ENCODE measurements around the gene PRUNE1.

Gene PRUNE1

GRCh38 chr1:150997949-150998348, 10.3 kb upstream of the PRUNE1 start:
- no peaks in the 10 kb centered on the region for H3K36me3 ChIP-seq (ENCODE audit: insufficient read depth, low read length)
- no peak overlapping the region for H3K27ac ChIP-seq
- no peak overlapping the region for H3K9ac ChIP-seq (ENCODE audit: insufficient read length)
- H3K4me3 ChIP-seq = no peak overlapping the region
- no peaks in the 10 kb centered on the region for H3K9me3 ChIP-seq (ENCODE audit: low read depth, low read length)
- DNase-seq (ENCODE audit: low read depth, low spot score) = no peak
- TF ChIP-seq FOXP2 (optimal IDR thresholded peaks at IDR 0.05; ENCODE audit: control extremely low read depth, extremely low read length, insufficient read depth) = no peak
- no peak for TF ChIP-seq POLR2AphosphoS5 (IDR thresholded peaks at IDR 0.05; ENCODE audit: borderline replicate concordance, low read depth, low read length)

- H3K4me3 ChIP-seq = no peak overlapping the region
- DNase-seq (ENCODE audit: low read depth, low spot score) = no peak
- H3K27ac ChIP-seq = no peak overlapping the region
- no peak for TF ChIP-seq POLR2AphosphoS5 (IDR thresholded peaks at IDR 0.05; ENCODE audit: borderline replicate concordance, low read depth, low read length)
- no peak for TF ChIP-seq FOXP2 (optimal IDR thresholded peaks at IDR 0.05; ENCODE audit: control extremely low read depth, extremely low read length, insufficient read depth)
- TF ChIP-seq EZH2 (IDR thresholded peaks at IDR 0.05) = no peak
- H3K9ac ChIP-seq (ENCODE audit: insufficient read length) = no peak overlapping the region
- H3K36me3 ChIP-seq (ENCODE audit: insufficient read depth, low read length) = no peaks in the 10 kb centered on the region
- H3K9me3 ChIP-seq (ENCODE audit: low read depth, low read length) = no peaks in the 10 kb centered on the region
Observed at GRCh38 chr1:150999051-150999674, 9.1 kb upstream of the PRUNE1 start.

GRCh38 chr1:150999926-151000325, 8.3 kb upstream of the PRUNE1 start:
- no peak overlapping the region for H3K4me3 ChIP-seq
- no peaks in the 10 kb centered on the region for H3K9me3 ChIP-seq (ENCODE audit: low read depth, low read length)
- TF ChIP-seq EZH2 (IDR thresholded peaks at IDR 0.05) = no peak
- no peak for TF ChIP-seq POLR2AphosphoS5 (IDR thresholded peaks at IDR 0.05; ENCODE audit: borderline replicate concordance, low read depth, low read length)
- TF ChIP-seq FOXP2 (optimal IDR thresholded peaks at IDR 0.05; ENCODE audit: control extremely low read depth, extremely low read length, insufficient read depth) = no peak
- no peak for DNase-seq (ENCODE audit: low read depth, low spot score)
- no peak overlapping the region for H3K9ac ChIP-seq (ENCODE audit: insufficient read length)
- no peak overlapping the region for H3K27ac ChIP-seq
- H3K36me3 ChIP-seq (ENCODE audit: insufficient read depth, low read length) = no peaks in the 10 kb centered on the region

DNA sequence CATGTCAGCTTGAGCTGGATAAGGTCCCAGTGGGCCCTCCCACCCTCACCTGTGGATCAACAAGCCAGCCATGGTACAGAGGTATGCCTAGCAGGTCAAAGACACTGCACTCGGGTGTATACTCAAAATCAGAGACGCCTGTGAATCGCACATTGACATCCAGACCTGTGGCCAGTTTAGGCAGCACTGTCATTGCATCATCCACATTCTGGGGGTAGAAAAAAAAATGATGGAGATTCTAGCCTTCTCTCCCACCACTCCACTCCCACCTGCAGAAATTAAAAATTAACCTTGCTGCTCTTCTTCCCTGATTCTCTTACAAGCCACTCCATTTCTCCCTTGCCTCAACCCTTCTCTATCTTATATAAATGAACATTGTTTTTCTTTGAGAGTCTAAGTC, 7.8 kb upstream of the PRUNE1 start:
- Histone ChIP-seq H3K27ac (no peak overlapping the region), H3K9me3 (ENCODE audit: low read depth, low read length) (no peaks in the 10 kb centered on the region), H3K36me3 (ENCODE audit: insufficient read depth, low read length) (no peaks in the 10 kb centered on the region), H3K4me3 (no peak overlapping the region), H3K9ac (ENCODE audit: insufficient read length) (no peak overlapping the region)
- DNase-seq (ENCODE audit: low read depth, low spot score) = no peak
- TF ChIP-seq FOXP2 (optimal IDR thresholded peaks at IDR 0.05; ENCODE audit: control extremely low read depth, extremely low read length, insufficient read depth) (no peak), EZH2 (IDR thresholded peaks at IDR 0.05) (no peak), POLR2AphosphoS5 (IDR thresholded peaks at IDR 0.05; ENCODE audit: borderline replicate concordance, low read depth, low read length) (no peak)

GRCh38 chr1:151001602-151002001, 6.6 kb upstream of the PRUNE1 start:
- TF ChIP-seq POLR2AphosphoS5 (IDR thresholded peaks at IDR 0.05; ENCODE audit: borderline replicate concordance, low read depth, low read length) (no peak), FOXP2 (optimal IDR thresholded peaks at IDR 0.05; ENCODE audit: control extremely low read depth, extremely low read length, insufficient read depth) (no peak), EZH2 (IDR thresholded peaks at IDR 0.05) (no peak)
- Histone ChIP-seq H3K27ac (no peak overlapping the region), H3K36me3 (ENCODE audit: insufficient read depth, low read length) (no peaks in the 10 kb centered on the region), H3K4me3 (no peak overlapping the region), H3K9ac (ENCODE audit: insufficient read length) (no peak overlapping the region), H3K9me3 (ENCODE audit: low read depth, low read length) (no peaks in the 10 kb centered on the region)
- no peak for DNase-seq (ENCODE audit: low read depth, low spot score)

DNA sequence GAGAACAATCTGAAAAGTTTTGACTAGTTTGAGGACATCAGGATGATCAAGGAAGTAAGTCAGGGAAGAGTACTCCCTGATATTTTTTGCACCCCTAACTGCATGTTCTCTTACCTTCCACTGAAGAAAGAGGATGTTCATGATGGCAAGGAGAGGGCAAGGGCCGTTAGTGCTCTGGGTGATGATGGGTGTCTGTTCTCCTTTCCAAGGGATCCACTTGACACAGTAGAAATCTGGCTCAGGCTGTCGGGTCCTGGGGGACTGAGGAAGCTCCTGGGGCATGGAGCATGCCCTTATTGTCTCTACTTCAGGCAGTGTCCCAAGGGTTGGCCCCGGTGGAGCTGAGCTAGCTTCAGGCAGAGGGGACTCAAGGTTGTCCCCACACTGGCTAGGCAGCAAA, 6.2 kb upstream of the PRUNE1 start:
- Histone ChIP-seq H3K27ac (no peak overlapping the region), H3K4me3 (no peak overlapping the region), H3K9me3 (ENCODE audit: low read depth, low read length) (no peaks in the 10 kb centered on the region), H3K9ac (ENCODE audit: insufficient read length) (no peak overlapping the region), H3K36me3 (ENCODE audit: insufficient read depth, low read length) (no peaks in the 10 kb centered on the region)
- TF ChIP-seq FOXP2 (optimal IDR thresholded peaks at IDR 0.05; ENCODE audit: control extremely low read depth, extremely low read length, insufficient read depth) (no peak), POLR2AphosphoS5 (IDR thresholded peaks at IDR 0.05; ENCODE audit: borderline replicate concordance, low read depth, low read length) (no peak), EZH2 (IDR thresholded peaks at IDR 0.05) (no peak)
- DNase-seq (ENCODE audit: low read depth, low spot score) = no peak

- Histone ChIP-seq H3K9ac (ENCODE audit: insufficient read length) (no peak overlapping the region), H3K36me3 (ENCODE audit: insufficient read depth, low read length) (no peaks in the 10 kb centered on the region), H3K4me3 (no peak overlapping the region), H3K9me3 (ENCODE audit: low read depth, low read length) (no peaks in the 10 kb centered on the region), H3K27ac (no peak overlapping the region)
- DNase-seq (ENCODE audit: low read depth, low spot score) = no peak
- TF ChIP-seq POLR2AphosphoS5 (IDR thresholded peaks at IDR 0.05; ENCODE audit: borderline replicate concordance, low read depth, low read length) (no peak), EZH2 (IDR thresholded peaks at IDR 0.05) (no peak), FOXP2 (optimal IDR thresholded peaks at IDR 0.05; ENCODE audit: control extremely low read depth, extremely low read length, insufficient read depth) (no peak)
Observed at GRCh38 chr1:151002611-151003010, 5.6 kb upstream of the PRUNE1 start.

DNA sequence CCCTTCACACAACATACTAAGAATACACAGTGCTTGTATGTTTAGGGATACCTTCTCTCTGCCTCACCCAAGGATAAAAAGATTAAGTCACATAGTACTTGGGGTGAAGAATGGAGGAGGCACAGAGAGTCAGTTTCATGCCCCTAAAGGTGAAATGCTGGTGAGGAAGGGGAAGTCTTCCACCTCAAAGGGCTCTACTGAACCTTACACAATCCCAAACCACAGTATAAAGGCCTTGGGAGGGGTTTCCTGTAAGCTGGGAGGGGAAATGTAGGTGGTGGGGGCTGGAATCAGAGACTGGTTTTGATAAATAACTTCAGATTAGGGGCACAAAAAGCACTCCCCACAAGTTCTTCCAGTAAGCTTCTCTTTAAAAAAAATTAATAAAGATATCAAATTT, 5.1 kb upstream of the PRUNE1 start:
- H3K9me3 ChIP-seq (ENCODE audit: low read depth, low read length) = no peaks in the 10 kb centered on the region
- 0 out of 2 replicates have a peak overlapping the region, but pooled peaks have one; percentile 9 for H3K27ac ChIP-seq
- no peaks in the 10 kb centered on the region for H3K36me3 ChIP-seq (ENCODE audit: insufficient read depth, low read length)
- DNase-seq (ENCODE audit: low read depth, low spot score) = no peak
- TF ChIP-seq POLR2AphosphoS5 (IDR thresholded peaks at IDR 0.05; ENCODE audit: borderline replicate concordance, low read depth, low read length) (no peak), FOXP2 (optimal IDR thresholded peaks at IDR 0.05; ENCODE audit: control extremely low read depth, extremely low read length, insufficient read depth) (no peak), EZH2 (IDR thresholded peaks at IDR 0.05) (no peak)
- no peak overlapping the region for H3K4me3 ChIP-seq
- H3K9ac ChIP-seq (ENCODE audit: insufficient read length) = peak overlapping the region; percentile 53
